T-helper 1 cell (primary cell): Measurements from ENCODE around the gene C6orf141.

ENCODE experiments used
- DNase-seq, 5 donors: peaks; one replicate each; pipeline ENCODE4 v3.0.0-alpha.2; 2012 to 2020

C6orf141 gene

GRCh38 chr6:49540614-49541013 is 9.9 kb upstream of the C6orf141 start:
- DNase-seq, result no peak

- DNase-seq, result peak in 1 of 5 donors; percentile 6
These were observed 9.2 kb upstream of the C6orf141 start for GRCh38 chr6:49541210-49541724.

GRCh38 chr6:49541936-49542335 is 8.5 kb upstream of the C6orf141 start:
- DNase-seq, result no peak

DNA sequence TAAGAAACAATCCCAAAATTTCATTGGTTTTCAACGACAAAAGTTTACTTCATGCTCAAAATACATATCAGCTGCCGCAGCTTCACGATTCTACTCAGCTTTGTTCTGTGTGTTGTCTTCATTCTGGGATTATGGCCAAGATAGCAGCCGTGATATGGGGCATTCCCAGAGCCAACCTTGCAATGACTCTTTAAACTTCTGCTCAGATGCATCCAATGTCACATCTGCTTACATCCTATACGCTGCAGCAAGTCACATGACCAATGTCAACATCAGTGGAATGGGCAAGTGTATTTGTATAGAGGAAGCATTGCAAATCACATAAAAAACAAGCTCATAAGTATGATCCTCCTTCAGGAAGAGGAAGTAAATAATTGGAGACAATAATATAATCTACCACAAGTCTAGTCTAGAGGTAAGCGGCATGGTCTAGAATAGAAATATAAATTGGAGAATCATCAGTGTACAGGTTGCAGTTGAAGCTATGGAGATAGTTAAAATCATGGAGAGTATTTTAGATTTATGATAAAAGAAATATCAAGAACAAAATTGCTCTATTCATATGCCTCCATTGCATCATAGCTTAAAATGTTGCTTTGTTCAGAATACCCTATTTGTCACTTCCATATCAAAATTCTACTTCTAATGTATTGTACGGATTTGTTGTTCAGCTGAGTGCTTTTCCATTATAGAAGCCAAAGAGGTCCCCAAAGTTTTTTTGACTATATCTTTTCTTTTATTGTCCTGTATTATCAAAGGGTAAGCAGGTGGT is 7.2 kb upstream of the C6orf141 start:
- DNase-seq, result no peak

DNA sequence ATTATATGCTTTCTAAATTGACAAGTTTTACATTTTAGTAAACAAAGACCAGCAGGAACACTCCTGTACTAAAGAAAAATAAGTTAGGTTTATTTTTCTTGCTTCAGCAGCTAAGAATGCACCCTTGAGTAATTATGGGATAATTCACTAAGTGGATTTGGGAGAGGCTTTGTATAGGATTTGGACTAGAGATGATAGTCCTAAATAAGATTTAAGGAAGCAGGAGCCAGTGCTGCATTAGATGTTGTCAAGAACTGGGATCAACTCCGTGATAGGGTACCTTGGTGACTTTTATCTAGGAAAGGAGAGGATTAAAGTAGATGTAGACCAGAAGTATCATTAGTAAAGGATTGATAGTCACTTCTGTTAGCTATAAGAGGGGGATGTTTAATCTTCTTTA is 4.1 kb upstream of the C6orf141 start:
- no peak for DNase-seq

DNA sequence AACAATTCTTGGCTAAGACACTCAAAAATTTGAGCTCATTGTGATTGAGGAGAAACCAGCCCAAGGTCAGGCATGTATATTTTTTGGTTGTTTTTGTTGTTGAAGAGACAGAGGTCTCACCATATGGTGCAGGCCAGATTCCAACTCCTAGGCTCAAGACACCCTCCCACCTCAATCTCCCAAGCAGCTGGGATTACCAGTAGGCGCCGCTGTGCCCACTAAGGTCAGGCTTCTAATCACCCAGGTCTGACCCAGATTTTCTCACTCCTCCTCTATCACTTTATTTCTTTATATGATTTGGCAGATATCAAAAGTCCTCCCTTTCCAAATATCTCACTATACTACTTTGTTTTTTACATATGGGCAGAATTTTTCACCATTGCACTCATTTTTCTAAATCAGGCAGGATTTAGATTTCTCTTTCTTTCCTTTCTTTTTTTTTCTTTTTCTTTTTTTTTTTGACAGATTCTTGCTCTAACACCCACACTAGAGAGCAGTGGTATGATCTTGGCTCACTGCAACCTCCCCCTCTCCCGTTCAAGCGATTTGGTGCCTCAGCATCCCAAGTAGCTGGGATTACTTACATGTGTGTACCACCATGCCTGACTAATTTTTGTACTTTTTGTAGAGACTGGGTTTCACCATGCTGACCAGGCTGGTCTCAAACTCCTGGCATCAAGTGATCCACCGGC is 1.7 kb upstream of the C6orf141 start:
- no peak for DNase-seq

DNA sequence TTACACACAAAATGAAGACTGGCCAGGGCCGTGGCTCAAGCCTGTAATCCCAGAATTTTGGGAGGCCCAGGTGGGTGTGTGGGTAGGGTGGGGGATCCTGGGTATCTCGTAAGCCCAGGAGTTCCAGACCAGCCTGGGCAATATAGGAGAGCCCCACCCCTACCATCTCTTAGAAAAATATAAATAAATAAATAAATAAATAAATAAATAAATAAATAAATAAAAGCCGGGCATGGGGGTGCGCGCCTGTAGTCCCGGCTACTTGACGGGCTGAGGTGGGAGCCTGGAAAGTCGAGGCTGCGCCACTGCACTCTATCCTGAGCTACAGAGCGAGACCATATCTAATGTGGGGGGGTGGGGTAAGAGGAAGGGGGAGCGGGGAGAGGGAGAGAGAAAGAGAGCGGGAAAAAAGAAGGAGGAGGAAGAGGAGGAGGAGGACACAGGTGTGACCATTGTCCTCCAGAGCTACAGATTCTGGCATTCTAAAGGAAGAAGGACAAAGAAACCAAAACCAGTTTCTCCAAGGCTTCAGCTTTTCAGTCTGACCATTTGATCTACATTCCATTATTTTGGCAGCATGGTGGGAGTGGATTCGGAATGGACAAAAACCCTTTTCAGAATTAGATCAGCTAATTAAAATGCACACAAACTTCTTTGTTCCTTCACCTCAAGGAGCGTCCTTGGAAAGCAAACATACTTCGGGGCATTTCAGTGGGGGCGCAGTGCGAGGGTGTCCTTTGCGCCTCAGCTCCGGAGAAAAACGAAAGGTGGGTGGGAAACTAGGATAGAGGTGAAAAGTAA is 577 bp upstream of the C6orf141 start:
- no peak for DNase-seq

GRCh38 chr6:49551078-49551865 is 804 bp downstream of the C6orf141 start:
- peak in 1 of 5 donors; percentile 1 for DNase-seq

DNA sequence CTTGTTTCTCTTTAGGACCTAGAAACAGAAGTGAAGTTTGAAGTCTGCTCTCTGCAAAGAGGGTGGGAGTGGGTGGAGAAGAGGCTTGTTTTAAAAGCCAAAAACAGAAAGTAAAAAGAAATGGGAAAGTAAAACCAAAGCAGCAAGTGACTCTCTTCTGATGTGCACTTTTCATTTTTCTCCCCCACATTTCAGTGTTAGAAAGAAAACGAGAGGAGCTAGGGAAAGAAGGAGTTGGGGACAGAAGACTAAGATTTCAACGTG is 1.3 kb downstream of the C6orf141 start:
- DNase-seq, result no peak

DNA sequence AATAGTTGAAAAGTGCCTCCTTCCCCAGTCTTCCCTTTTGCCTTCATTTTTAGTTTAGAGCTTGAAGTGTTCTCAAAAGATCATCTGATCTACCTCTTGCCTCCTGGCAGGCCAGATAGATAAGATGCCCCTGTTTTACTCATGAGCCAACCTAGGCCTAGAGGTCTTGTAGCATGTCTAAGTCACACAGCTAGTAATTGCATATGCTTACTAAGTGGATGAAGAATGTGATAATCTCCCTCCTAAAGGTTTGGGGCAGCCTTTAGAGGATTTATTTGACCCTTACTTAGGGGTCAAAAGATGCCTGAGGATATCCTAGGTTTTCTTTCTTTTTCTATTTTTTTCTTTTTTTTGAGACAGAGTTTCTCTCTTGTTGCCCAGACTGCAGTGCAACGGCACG is 2.1 kb downstream of the C6orf141 start:
- no peak for DNase-seq

- no peak for DNase-seq
These were observed 2.9 kb downstream of the C6orf141 start for GRCh38 chr6:49553384-49553783.

GRCh38 chr6:49555951-49556350 is 5.5 kb downstream of the C6orf141 start:
- no peak for DNase-seq

DNA sequence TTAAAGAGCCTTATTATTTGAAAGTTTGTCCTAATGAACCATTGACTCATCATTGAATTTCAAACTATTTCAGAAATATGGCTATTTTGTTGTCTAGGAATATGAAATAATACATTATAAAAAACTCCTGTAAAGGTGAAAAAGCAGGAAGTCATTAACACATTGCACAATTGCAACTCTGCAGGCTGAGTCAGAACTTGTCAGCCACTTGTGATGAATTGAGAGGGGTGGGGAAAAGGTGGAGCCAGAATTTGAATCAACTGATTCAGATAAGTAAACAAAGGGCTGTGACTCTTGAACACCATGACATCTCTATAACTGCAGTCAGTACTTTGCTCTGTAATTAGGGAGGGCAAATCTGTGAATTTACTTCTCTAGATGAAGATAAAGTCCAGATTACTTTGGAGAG is 6.0 kb downstream of the C6orf141 start:
- peak in 1 of 5 donors; percentile 17 for DNase-seq

GRCh38 chr6:49557177-49557576 is 6.7 kb downstream of the C6orf141 start:
- DNase-seq, result no peak

DNA sequence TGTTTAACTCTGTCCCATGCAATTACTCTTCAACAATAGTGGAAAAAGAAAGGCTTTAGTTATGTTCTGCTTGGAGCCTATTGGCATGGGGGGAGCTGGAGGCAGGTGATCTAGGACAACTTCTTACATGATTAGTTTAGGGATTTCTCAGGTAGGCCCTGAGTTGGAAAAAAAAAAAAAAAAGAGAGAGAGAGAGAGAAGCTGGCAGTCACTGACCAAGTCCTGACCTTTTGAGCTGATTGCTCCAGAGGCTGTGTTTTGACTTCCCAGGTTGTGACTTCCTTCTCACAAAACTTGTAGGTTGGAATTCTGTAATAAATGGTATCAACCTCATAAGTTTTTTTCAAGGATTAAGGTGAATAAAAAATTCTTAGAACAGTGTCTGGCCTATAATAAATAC is 7.8 kb downstream of the C6orf141 start:
- no peak for DNase-seq

GRCh38 chr6:49563006-49563886 is 12.8 kb downstream of the C6orf141 start:
- DNase-seq, result no peak

DNA sequence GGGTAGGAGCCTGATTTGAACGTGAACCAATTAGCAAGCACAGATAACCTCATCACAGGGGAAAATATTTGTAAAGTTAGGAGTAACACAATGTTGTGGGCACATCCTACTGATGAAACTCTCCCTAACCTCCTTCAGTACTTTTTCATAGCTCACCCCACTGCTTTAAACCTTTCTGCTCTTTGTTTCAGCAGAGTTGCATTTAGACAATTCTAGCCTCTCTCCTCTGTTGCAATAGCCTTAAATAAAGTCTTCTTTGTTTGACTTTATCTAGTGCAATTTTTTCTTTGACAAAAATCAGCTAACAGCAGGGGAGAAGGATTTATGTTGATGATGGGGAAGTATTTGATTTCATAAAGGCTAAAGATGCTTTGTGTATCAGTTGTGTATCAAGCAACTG is 14.1 kb downstream of the C6orf141 start:
- DNase-seq, result no peak

GRCh38 chr6:49565261-49565660 is 14.8 kb downstream of the C6orf141 start:
- no peak for DNase-seq

DNA sequence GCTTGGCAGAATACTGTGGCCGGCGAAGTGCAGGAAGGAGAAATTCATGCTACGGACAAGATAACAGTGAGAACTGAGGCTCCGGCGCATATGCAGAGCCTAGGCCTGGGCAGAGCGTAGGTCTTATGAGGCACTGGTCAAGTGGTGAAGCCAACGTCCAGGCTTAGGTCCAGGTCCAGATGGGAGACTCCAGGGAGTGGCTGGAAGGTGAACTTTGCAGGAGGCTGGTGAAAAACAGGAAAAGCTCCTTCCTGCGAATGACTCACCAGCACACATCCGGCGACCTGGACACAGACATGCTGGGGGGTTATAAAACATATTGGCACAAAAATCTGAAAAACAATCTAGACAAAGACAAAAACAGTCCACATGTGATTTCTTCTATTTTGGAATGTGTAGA is 15.4 kb downstream of the C6orf141 start:
- no peak for DNase-seq

- no peak for DNase-seq
These were observed 20.1 kb downstream of the C6orf141 start for GRCh38 chr6:49570474-49571079.

GRCh38 chr6:49576618-49577017 is 26.1 kb downstream of the C6orf141 start:
- no peak for DNase-seq
